ENCODE results near the gene TEX53.

TEX53 gene

DNA sequence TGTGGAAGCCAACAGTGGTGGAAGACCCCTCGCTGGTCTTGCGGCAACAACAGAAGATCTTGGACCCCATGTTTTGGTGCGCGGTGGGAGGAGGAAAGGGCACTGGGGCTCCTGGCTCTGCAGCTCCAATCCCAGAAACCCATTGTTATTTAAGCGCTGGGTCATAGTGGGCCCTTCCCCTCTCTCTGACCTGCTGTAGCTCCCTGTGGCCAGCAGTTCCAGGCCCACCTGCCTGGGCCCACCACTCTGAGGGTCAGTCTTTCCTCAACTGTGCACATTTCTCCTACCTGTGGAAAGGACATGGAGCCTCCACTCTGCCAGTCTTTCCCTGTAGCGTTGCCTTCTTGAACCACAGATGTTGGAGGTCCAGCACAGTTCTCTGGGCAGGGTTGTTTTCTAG, at the start of gene TEX53:
TSS of gene TEX53 (minus strand) at position 101 of the 400 bp plus-strand sequence. CDS start at position 70, 31 bp downstream.
- no peaks in the 10 kb centered on the region for H3K27me3 ChIP-seq (ENCODE audit: low read depth, low read length)
- no peaks in the 10 kb centered on the region for H3K4me1 ChIP-seq (ENCODE audit: control insufficient read depth in 1 of 2, insufficient read depth in 2 of 2, low read length in 2 of 2)
- H3K27ac ChIP-seq (ENCODE audit: low read length), result no peak within 1 kb of the TSS
- H3K4me3 ChIP-seq (ENCODE audit: low read depth in 1 of 2, low read length in 2 of 2), result no peak within 1 kb of the TSS
- H3K9me3 ChIP-seq (ENCODE audit: control insufficient read depth in 1 of 2, low read length in 2 of 2), result no peaks in the 10 kb centered on the region
- H3K36me3 ChIP-seq (ENCODE audit: control insufficient read depth in 1 of 2, insufficient read depth in 2 of 2, low read length in 2 of 2), result no peaks in the 10 kb centered on the region

DNA sequence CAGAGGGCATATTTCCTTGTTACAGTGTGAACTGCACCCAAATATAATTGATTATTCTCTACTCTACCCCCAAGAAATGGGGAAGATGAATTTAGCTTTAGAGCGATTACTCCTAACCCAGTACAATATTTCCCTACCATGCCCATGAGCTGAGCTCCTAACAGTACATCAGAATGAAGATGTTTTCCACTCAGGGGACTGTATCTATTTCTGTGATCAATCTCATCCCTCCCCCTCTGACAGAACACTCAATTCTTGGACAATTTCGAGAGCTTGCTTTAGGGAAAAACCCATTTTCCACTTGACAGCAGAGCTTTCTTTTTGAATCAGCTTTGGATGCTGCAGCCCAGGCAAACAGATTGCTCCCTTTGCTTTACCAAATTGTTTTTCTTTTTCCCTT, 49.1 kb upstream of the TEX53 start:
- Histone ChIP-seq H3K4me1 (ENCODE audit: control insufficient read depth in 1 of 2, insufficient read depth in 2 of 2, low read length in 2 of 2) (no peaks in the 10 kb centered on the region), H3K4me3 (ENCODE audit: low read depth in 1 of 2, low read length in 2 of 2) (no peak overlapping the region), H3K27me3 (ENCODE audit: low read depth, low read length) (no peaks in the 10 kb centered on the region), H3K36me3 (ENCODE audit: control insufficient read depth in 1 of 2, insufficient read depth in 2 of 2, low read length in 2 of 2) (no peaks in the 10 kb centered on the region), H3K9me3 (ENCODE audit: control insufficient read depth in 1 of 2, low read length in 2 of 2) (no peaks in the 10 kb centered on the region), H3K27ac (ENCODE audit: low read length) (no peak overlapping the region)

DNA sequence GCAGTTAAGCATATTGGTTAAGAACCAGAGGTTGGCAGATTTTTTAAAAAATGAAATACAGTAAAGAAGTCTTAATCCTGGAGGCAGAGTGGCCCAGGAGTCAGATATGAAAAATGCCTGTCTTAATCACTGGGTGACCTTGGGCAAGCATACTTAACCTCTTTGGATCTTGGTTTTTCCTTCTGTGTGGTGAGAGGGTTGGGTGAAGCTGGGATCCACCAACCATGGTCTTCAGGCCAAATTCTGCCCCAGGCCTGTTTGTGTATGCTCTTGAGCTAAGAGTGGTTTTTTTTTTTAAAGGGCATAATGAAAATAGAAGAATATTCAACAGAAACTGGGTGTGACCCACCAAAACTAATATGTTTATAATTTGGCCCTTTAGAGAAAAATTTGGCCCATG, 44.4 kb upstream of the TEX53 start:
- Histone ChIP-seq H3K36me3 (ENCODE audit: control insufficient read depth in 1 of 2, insufficient read depth in 2 of 2, low read length in 2 of 2) (no peaks in the 10 kb centered on the region), H3K4me1 (ENCODE audit: control insufficient read depth in 1 of 2, insufficient read depth in 2 of 2, low read length in 2 of 2) (no peaks in the 10 kb centered on the region), H3K4me3 (ENCODE audit: low read depth in 1 of 2, low read length in 2 of 2) (no peak overlapping the region), H3K27ac (ENCODE audit: low read length) (no peak overlapping the region), H3K9me3 (ENCODE audit: control insufficient read depth in 1 of 2, low read length in 2 of 2) (no peaks in the 10 kb centered on the region), H3K27me3 (ENCODE audit: low read depth, low read length) (no peaks in the 10 kb centered on the region)

DNA sequence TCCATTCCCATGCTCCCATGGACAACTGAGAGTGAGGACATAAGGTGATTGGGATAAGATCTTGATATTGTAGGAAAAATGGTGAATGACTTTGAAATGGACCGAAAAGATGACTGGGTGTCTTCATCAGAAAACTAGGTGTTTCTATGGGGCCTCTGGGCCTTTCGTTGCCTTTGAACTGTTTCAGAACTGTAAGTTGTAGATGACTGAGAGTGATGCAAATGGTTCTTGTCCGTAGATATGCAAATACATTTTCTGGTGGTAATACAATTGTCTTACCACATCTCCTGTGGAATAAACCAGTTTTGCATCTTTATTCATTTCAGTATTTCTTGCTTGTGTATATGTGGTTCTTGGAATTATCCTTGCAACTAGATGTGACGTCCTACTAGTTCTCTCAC, 40.3 kb upstream of the TEX53 start:
- Histone ChIP-seq H3K27me3 (ENCODE audit: low read depth, low read length) (no peaks in the 10 kb centered on the region), H3K27ac (ENCODE audit: low read length) (no peak overlapping the region), H3K4me3 (ENCODE audit: low read depth in 1 of 2, low read length in 2 of 2) (no peak overlapping the region), H3K4me1 (ENCODE audit: control insufficient read depth in 1 of 2, insufficient read depth in 2 of 2, low read length in 2 of 2) (no peaks in the 10 kb centered on the region), H3K36me3 (ENCODE audit: control insufficient read depth in 1 of 2, insufficient read depth in 2 of 2, low read length in 2 of 2) (no peaks in the 10 kb centered on the region), H3K9me3 (ENCODE audit: control insufficient read depth in 1 of 2, low read length in 2 of 2) (no peaks in the 10 kb centered on the region)

- Histone ChIP-seq H3K4me1 (ENCODE audit: control insufficient read depth in 1 of 2, insufficient read depth in 2 of 2, low read length in 2 of 2) (no peaks in the 10 kb centered on the region), H3K27me3 (ENCODE audit: low read depth, low read length) (no peaks in the 10 kb centered on the region), H3K9me3 (ENCODE audit: control insufficient read depth in 1 of 2, low read length in 2 of 2) (no peaks in the 10 kb centered on the region), H3K27ac (ENCODE audit: low read length) (no peak overlapping the region), H3K4me3 (ENCODE audit: low read depth in 1 of 2, low read length in 2 of 2) (no peak overlapping the region), H3K36me3 (ENCODE audit: control insufficient read depth in 1 of 2, insufficient read depth in 2 of 2, low read length in 2 of 2) (no peaks in the 10 kb centered on the region)
Measured at GRCh38 chr9:114696814-114697544, 39.4 kb upstream of the TEX53 start.

GRCh38 chr9:114695948-114696347, 38.3 kb upstream of the TEX53 start:
- no peaks in the 10 kb centered on the region for H3K36me3 ChIP-seq (ENCODE audit: control insufficient read depth in 1 of 2, insufficient read depth in 2 of 2, low read length in 2 of 2)
- H3K27me3 ChIP-seq (ENCODE audit: low read depth, low read length), result no peaks in the 10 kb centered on the region
- H3K4me1 ChIP-seq (ENCODE audit: control insufficient read depth in 1 of 2, insufficient read depth in 2 of 2, low read length in 2 of 2), result no peaks in the 10 kb centered on the region
- H3K4me3 ChIP-seq (ENCODE audit: low read depth in 1 of 2, low read length in 2 of 2), result no peak overlapping the region
- H3K27ac ChIP-seq (ENCODE audit: low read length), result no peak overlapping the region
- H3K9me3 ChIP-seq (ENCODE audit: control insufficient read depth in 1 of 2, low read length in 2 of 2), result no peaks in the 10 kb centered on the region

DNA sequence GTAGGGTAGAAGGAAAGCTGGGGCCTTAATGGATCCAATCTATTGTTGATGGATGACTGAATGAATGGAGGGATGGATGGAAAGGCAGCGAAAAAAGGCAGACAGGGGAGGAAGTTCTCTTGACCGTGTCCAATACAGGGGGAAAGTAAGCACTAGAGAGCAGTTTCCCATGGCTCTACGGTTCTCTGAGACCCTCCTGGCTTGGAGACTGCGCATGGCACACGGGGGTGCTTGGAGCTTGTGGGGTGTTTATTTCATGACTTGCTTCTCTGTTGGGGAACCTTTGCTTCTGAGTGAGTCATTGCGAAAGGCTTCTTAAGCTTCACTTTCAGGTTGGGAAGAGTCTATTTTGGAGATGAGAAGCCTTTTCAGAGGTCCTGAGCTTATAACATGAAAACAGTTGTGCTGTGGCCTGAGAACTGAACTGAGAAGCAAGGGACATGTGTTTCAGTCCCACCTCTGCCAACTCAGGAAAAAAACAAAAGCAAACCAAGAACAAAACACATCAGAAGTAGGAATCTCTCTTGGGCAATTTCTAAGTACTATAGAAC, 37.2 kb upstream of the TEX53 start:
- H3K4me3 ChIP-seq (ENCODE audit: low read depth in 1 of 2, low read length in 2 of 2), result no peak overlapping the region
- H3K27me3 ChIP-seq (ENCODE audit: low read depth, low read length), result no peaks in the 10 kb centered on the region

GRCh38 chr9:114694146-114694545, 36.5 kb upstream of the TEX53 start:
- Histone ChIP-seq H3K9me3 (ENCODE audit: control insufficient read depth in 1 of 2, low read length in 2 of 2) (no peaks in the 10 kb centered on the region), H3K36me3 (ENCODE audit: control insufficient read depth in 1 of 2, insufficient read depth in 2 of 2, low read length in 2 of 2) (no peaks in the 10 kb centered on the region), H3K27ac (ENCODE audit: low read length) (no peak overlapping the region), H3K4me1 (ENCODE audit: control insufficient read depth in 1 of 2, insufficient read depth in 2 of 2, low read length in 2 of 2) (no peaks in the 10 kb centered on the region), H3K27me3 (ENCODE audit: low read depth, low read length) (no peaks in the 10 kb centered on the region), H3K4me3 (ENCODE audit: low read depth in 1 of 2, low read length in 2 of 2) (no peak overlapping the region)

More for the DNA sequence above, 37.2 kb upstream of the TEX53 start:
- Histone ChIP-seq H3K4me1 (ENCODE audit: control insufficient read depth in 1 of 2, insufficient read depth in 2 of 2, low read length in 2 of 2) (no peaks in the 10 kb centered on the region), H3K9me3 (ENCODE audit: control insufficient read depth in 1 of 2, low read length in 2 of 2) (no peaks in the 10 kb centered on the region), H3K36me3 (ENCODE audit: control insufficient read depth in 1 of 2, insufficient read depth in 2 of 2, low read length in 2 of 2) (no peaks in the 10 kb centered on the region), H3K27ac (ENCODE audit: low read length) (no peak overlapping the region)

GRCh38 chr9:114693248-114693855, 35.7 kb upstream of the TEX53 start:
- Histone ChIP-seq H3K4me1 (ENCODE audit: control insufficient read depth in 1 of 2, insufficient read depth in 2 of 2, low read length in 2 of 2) (no peaks in the 10 kb centered on the region), H3K4me3 (ENCODE audit: low read depth in 1 of 2, low read length in 2 of 2) (no peak overlapping the region), H3K27me3 (ENCODE audit: low read depth, low read length) (no peaks in the 10 kb centered on the region), H3K36me3 (ENCODE audit: control insufficient read depth in 1 of 2, insufficient read depth in 2 of 2, low read length in 2 of 2) (no peaks in the 10 kb centered on the region), H3K27ac (ENCODE audit: low read length) (no peak overlapping the region), H3K9me3 (ENCODE audit: control insufficient read depth in 1 of 2, low read length in 2 of 2) (no peaks in the 10 kb centered on the region)

DNA sequence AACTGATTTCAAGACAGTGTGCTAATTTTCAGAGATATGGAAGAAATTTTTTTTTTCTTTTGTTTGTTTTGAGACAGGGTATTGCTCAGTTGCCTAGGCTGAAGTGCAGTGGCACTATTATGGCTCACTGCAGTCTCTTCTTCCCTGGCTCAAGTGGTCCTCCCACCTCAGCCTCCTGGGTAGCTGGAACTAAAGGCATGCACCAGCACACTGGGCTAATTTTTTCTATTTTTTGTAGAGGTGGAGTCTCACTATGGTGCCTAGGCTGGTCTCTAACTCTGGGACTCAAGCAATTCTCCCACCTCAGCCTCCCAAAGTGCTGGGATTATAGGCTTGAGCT, 34.3 kb upstream of the TEX53 start:
- H3K36me3 ChIP-seq (ENCODE audit: control insufficient read depth in 1 of 2, insufficient read depth in 2 of 2, low read length in 2 of 2), result no peaks in the 10 kb centered on the region
- no peaks in the 10 kb centered on the region for H3K27me3 ChIP-seq (ENCODE audit: low read depth, low read length)
- no peaks in the 10 kb centered on the region for H3K4me1 ChIP-seq (ENCODE audit: control insufficient read depth in 1 of 2, insufficient read depth in 2 of 2, low read length in 2 of 2)
- H3K9me3 ChIP-seq (ENCODE audit: control insufficient read depth in 1 of 2, low read length in 2 of 2), result no peaks in the 10 kb centered on the region
- no peak overlapping the region for H3K4me3 ChIP-seq (ENCODE audit: low read depth in 1 of 2, low read length in 2 of 2)
- no peak overlapping the region for H3K27ac ChIP-seq (ENCODE audit: low read length)

GRCh38 chr9:114691046-114691955, 33.7 kb upstream of the TEX53 start:
- Histone ChIP-seq H3K27ac (ENCODE audit: low read length) (no peak overlapping the region), H3K36me3 (ENCODE audit: control insufficient read depth in 1 of 2, insufficient read depth in 2 of 2, low read length in 2 of 2) (no peaks in the 10 kb centered on the region), H3K4me3 (ENCODE audit: low read depth in 1 of 2, low read length in 2 of 2) (no peak overlapping the region), H3K9me3 (ENCODE audit: control insufficient read depth in 1 of 2, low read length in 2 of 2) (no peaks in the 10 kb centered on the region), H3K27me3 (ENCODE audit: low read depth, low read length) (no peaks in the 10 kb centered on the region), H3K4me1 (ENCODE audit: control insufficient read depth in 1 of 2, insufficient read depth in 2 of 2, low read length in 2 of 2) (no peaks in the 10 kb centered on the region)
